Nephron progenitor cell (in vitro differentiated cells): ENCODE results near the gene GJB5.

Experiments
- DNase-seq: peaks from one replicate; pipeline ENCODE4 v3.0.0; 2021
- H3K27ac Mint-ChIP-seq: 2 replicates; pipeline ENCODE4 v1.8.0; 2021; ENCODE audit warnings: mild to moderate bottlenecking, moderate library complexity, mixed read lengths
- H3K27me3 Mint-ChIP-seq: 2 replicates; pipeline ENCODE4 v1.8.0; 2021; ENCODE audit warnings: mild to moderate bottlenecking, low read depth, mixed read lengths; ENCODE audit not compliant: poor library complexity
- H3K36me3 Mint-ChIP-seq: 2 replicates; pipeline ENCODE4 v1.8.0; 2021; ENCODE audit warnings: low read depth, mixed read lengths
- H3K4me1 Mint-ChIP-seq: 2 replicates; pipeline ENCODE4 v1.8.0; 2021; ENCODE audit warnings: mixed read lengths
- H3K4me3 Mint-ChIP-seq: 2 replicates; pipeline ENCODE4 v1.8.0; 2021; ENCODE audit warnings: mild to moderate bottlenecking, moderate library complexity, mixed read lengths
- H3K9me3 Mint-ChIP-seq: 2 replicates; pipeline ENCODE4 v1.8.0; 2021; ENCODE audit warnings: mild to moderate bottlenecking, moderate library complexity, mixed read lengths
- CTCF ChIP-seq: fragments of 200-600 bp; sonication (generic); IDR thresholded peaks from 2 replicates; pipeline ENCODE4 v1.5.0; 2021; ENCODE audit warnings: antibody characterized with exemption

GJB5 gene

GRCh38 chr1:34754964-34755637, at the start of gene GJB5:
Gene GJB5, plus strand, starts transcription at chr1:34755047. Its CDS starts 2,284 bp downstream, at chr1:34757331.
- no peaks in the 10 kb centered on the region for H3K9me3 Mint-ChIP-seq
- peaks cover 21% of the 10 kb centered on the region for H3K27me3 Mint-ChIP-seq
- H3K36me3 Mint-ChIP-seq = no peaks in the 10 kb centered on the region
- no peak for TF ChIP-seq CTCF
- no peaks in the 10 kb centered on the region for H3K4me1 Mint-ChIP-seq
- DNase-seq = no peak
- H3K4me3 Mint-ChIP-seq = no peak within 1 kb of the TSS
- no peak within 1 kb of the TSS for H3K27ac Mint-ChIP-seq

- Mint-ChIP-seq H3K4me3 (no peak overlapping the region), H3K27ac (no peak overlapping the region), H3K27me3 (peaks cover 72% of the 10 kb centered on the region), H3K36me3 (no peaks in the 10 kb centered on the region), H3K4me1 (no peaks in the 10 kb centered on the region), H3K9me3 (no peaks in the 10 kb centered on the region)
- DNase-seq = no peak
- no peak for TF ChIP-seq CTCF
These were observed 49.8 kb upstream of the GJB5 start for GRCh38 chr1:34705077-34705476.

GRCh38 chr1:34708106-34708505, 46.7 kb upstream of the GJB5 start:
- Mint-ChIP-seq H3K36me3 (no peaks in the 10 kb centered on the region), H3K27me3 (peaks cover 45% of the 10 kb centered on the region), H3K4me3 (no peak overlapping the region), H3K27ac (no peak overlapping the region), H3K4me1 (peaks cover 7% of the 10 kb centered on the region), H3K9me3 (no peaks in the 10 kb centered on the region)
- DNase-seq = no peak
- no peak for TF ChIP-seq CTCF

DNA sequence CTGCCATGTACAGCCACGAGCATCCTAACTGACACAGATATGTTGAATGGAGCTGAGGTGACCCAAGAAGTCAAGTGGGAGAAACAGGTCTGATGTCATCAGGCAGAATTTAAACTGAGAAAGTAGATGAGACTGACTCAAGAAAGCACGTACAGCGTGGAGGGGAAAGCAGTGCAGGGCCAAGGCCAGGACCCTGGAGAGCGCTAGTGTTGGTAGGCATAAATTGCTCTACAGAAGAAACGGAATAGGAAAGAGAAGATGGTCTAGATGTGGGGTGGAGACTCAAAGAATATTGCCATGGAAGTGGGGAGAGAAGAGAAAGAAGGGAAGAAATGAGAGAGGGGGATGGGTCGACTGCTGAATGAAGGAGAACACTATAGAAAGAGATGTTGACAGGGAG, 45.3 kb upstream of the GJB5 start:
- Mint-ChIP-seq H3K36me3 (no peaks in the 10 kb centered on the region), H3K9me3 (no peaks in the 10 kb centered on the region), H3K4me1 (peaks cover 7% of the 10 kb centered on the region), H3K27me3 (peaks cover 39% of the 10 kb centered on the region), H3K27ac (no peak overlapping the region), H3K4me3 (no peak overlapping the region)
- no peak for TF ChIP-seq CTCF
- DNase-seq = peak; percentile 73

GRCh38 chr1:34710812-34711211, 44.0 kb upstream of the GJB5 start:
- DNase-seq = no peak
- Mint-ChIP-seq H3K4me3 (no peak overlapping the region), H3K27ac (no peak overlapping the region), H3K27me3 (peaks cover 34% of the 10 kb centered on the region), H3K9me3 (no peaks in the 10 kb centered on the region), H3K36me3 (no peaks in the 10 kb centered on the region), H3K4me1 (peaks cover 7% of the 10 kb centered on the region)
- no peak for TF ChIP-seq CTCF

- DNase-seq = no peak
- Mint-ChIP-seq H3K9me3 (no peaks in the 10 kb centered on the region), H3K27me3 (peaks cover 31% of the 10 kb centered on the region), H3K4me1 (peaks cover 7% of the 10 kb centered on the region), H3K27ac (no peak overlapping the region), H3K36me3 (no peaks in the 10 kb centered on the region), H3K4me3 (no peak overlapping the region)
- TF ChIP-seq CTCF = no peak
These were observed 43.4 kb upstream of the GJB5 start for GRCh38 chr1:34711485-34711884.
